H1 (cell line): ENCODE data around the gene CDS2. TPM values are rescaled to one million over a fixed set of nuclear protein-coding genes. Genes with fewer than 3 reads are reported as not detected.

ENCODE experiments used
- BRCA1 ChIP-seq: IDR thresholded peaks from 2 replicates; pipeline ENCODE4 v1.6.1; 2012; ENCODE audit warnings: low read depth, low read length, improper control_type of control experiment
- CREB1 ChIP-seq: IDR thresholded peaks from 2 replicates; pipeline ENCODE4 v1.6.1; 2012; ENCODE audit warnings: inconsistent platforms
- EZH2 ChIP-seq: fragments of 200-600 bp; sonication (generic); IDR thresholded peaks from 2 replicates; pipeline ENCODE4 v1.7.1; 2012; ENCODE audit warnings: low read depth, mild to moderate bottlenecking, moderate library complexity, low read length, inconsistent platforms; ENCODE audit not compliant: severe bottlenecking
- NANOG ChIP-seq: IDR thresholded peaks from 2 replicates; pipeline ENCODE4 v1.6.1; 2011; ENCODE audit warnings: low read length, low read depth, mild to moderate bottlenecking, inconsistent platforms; ENCODE audit not compliant: insufficient read depth, poor library complexity, severe bottlenecking
- SIRT6 ChIP-seq: IDR thresholded peaks from one replicate; pipeline ENCODE4 v1.7.1; 2012; ENCODE audit warnings: low read length, inconsistent platforms
- TBP ChIP-seq: IDR thresholded peaks from 2 replicates; pipeline ENCODE4 v1.6.1; 2011; ENCODE audit warnings: low read depth, low read length, improper control_type of control experiment
- polyA plus RNA-seq, 7 experiments: library from polyadenylated mRNA; depleted of rRNA in 3 of 7; stranded (reverse) in 5 of 7; unstranded in 2 of 7; fragments of >200 nt in 5 of 7; fragments of 200-250 nt in 2 of 7; gene quantifications; 1 replicate in 5 of 7; 2 replicates in 1 of 7; 4 replicates in 1 of 7; pipeline versions ENCODE4 v1.2.1 to v1.2.3, GENCODE V29; 2011 to 2013; ENCODE audit warnings: missing spikeins in 2 of 7, mixed read lengths in 2 of 7
- total RNA-seq: library from RNA; stranded (reverse); fragmentation: NEBNext Ultra II Directional; extraction: Animal tissue kit (Norgen Biotek cat#: 25700); gene quantifications from 2 replicates; pipeline ENCODE4 v1.2.1, GENCODE V29; 2021
- TF ChIP-seq, protein P1 (sequence below): fragments of 300-600 bp; sonication (generic); IDR thresholded peaks from 2 replicates; pipeline ENCODE4 v1.7.1; 2012; ENCODE audit warnings: low read length, moderate library complexity, mild to moderate bottlenecking, inconsistent platforms; ENCODE audit not compliant: insufficient replicate concordance

The CDS2 gene
- total and polyA plus RNA-seq, 2 of the 8 experiments (the other 6 are each of a cell fraction or from before 2014, with no cell fraction given), result 54.0 to 56.2 TPM

DNA sequence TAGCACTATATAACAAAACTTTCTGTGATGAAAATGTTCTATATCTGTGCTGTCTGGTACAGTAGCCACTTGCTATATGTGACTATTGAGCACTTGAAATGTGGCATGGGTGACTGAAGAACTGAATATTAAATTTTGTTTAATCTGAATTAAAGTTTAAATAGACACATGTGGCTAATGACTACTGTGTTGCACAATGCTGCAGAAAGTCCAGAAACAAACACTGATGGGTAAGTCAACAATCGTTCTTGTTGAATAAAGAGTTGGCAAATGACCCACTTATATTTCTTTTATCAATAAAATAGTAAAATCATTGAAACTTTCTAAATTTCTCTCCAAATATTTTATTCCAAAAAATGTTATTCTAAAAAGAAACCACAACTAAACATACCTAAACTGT is 108.2 kb downstream of the CDS2 start (continued):
- TF ChIP-seq SIRT6, result no peak
- TF ChIP-seq NANOG, result no peak
- no peak for TF ChIP-seq TBP
- TF ChIP-seq EZH2, result no peak
- no peak for TF ChIP-seq BRCA1
- no peak for TF ChIP-seq CREB1
- TF ChIP-seq, protein P1, sequence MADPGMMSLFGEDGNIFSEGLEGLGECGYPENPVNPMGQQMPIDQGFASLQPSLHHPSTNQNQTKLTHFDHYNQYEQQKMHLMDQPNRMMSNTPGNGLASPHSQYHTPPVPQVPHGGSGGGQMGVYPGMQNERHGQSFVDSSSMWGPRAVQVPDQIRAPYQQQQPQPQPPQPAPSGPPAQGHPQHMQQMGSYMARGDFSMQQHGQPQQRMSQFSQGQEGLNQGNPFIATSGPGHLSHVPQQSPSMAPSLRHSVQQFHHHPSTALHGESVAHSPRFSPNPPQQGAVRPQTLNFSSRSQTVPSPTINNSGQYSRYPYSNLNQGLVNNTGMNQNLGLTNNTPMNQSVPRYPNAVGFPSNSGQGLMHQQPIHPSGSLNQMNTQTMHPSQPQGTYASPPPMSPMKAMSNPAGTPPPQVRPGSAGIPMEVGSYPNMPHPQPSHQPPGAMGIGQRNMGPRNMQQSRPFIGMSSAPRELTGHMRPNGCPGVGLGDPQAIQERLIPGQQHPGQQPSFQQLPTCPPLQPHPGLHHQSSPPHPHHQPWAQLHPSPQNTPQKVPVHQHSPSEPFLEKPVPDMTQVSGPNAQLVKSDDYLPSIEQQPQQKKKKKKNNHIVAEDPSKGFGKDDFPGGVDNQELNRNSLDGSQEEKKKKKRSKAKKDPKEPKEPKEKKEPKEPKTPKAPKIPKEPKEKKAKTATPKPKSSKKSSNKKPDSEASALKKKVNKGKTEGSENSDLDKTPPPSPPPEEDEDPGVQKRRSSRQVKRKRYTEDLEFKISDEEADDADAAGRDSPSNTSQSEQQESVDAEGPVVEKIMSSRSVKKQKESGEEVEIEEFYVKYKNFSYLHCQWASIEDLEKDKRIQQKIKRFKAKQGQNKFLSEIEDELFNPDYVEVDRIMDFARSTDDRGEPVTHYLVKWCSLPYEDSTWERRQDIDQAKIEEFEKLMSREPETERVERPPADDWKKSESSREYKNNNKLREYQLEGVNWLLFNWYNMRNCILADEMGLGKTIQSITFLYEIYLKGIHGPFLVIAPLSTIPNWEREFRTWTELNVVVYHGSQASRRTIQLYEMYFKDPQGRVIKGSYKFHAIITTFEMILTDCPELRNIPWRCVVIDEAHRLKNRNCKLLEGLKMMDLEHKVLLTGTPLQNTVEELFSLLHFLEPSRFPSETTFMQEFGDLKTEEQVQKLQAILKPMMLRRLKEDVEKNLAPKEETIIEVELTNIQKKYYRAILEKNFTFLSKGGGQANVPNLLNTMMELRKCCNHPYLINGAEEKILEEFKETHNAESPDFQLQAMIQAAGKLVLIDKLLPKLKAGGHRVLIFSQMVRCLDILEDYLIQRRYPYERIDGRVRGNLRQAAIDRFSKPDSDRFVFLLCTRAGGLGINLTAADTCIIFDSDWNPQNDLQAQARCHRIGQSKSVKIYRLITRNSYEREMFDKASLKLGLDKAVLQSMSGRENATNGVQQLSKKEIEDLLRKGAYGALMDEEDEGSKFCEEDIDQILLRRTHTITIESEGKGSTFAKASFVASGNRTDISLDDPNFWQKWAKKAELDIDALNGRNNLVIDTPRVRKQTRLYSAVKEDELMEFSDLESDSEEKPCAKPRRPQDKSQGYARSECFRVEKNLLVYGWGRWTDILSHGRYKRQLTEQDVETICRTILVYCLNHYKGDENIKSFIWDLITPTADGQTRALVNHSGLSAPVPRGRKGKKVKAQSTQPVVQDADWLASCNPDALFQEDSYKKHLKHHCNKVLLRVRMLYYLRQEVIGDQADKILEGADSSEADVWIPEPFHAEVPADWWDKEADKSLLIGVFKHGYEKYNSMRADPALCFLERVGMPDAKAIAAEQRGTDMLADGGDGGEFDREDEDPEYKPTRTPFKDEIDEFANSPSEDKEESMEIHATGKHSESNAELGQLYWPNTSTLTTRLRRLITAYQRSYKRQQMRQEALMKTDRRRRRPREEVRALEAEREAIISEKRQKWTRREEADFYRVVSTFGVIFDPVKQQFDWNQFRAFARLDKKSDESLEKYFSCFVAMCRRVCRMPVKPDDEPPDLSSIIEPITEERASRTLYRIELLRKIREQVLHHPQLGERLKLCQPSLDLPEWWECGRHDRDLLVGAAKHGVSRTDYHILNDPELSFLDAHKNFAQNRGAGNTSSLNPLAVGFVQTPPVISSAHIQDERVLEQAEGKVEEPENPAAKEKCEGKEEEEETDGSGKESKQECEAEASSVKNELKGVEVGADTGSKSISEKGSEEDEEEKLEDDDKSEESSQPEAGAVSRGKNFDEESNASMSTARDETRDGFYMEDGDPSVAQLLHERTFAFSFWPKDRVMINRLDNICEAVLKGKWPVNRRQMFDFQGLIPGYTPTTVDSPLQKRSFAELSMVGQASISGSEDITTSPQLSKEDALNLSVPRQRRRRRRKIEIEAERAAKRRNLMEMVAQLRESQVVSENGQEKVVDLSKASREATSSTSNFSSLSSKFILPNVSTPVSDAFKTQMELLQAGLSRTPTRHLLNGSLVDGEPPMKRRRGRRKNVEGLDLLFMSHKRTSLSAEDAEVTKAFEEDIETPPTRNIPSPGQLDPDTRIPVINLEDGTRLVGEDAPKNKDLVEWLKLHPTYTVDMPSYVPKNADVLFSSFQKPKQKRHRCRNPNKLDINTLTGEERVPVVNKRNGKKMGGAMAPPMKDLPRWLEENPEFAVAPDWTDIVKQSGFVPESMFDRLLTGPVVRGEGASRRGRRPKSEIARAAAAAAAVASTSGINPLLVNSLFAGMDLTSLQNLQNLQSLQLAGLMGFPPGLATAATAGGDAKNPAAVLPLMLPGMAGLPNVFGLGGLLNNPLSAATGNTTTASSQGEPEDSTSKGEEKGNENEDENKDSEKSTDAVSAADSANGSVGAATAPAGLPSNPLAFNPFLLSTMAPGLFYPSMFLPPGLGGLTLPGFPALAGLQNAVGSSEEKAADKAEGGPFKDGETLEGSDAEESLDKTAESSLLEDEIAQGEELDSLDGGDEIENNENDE, result no peak
